ENCODE data around the gene RASIP1. TPM values are rescaled to one million over a fixed set of nuclear protein-coding genes. Genes with fewer than 3 reads are reported as not detected.
"Not testable (repeated sequence)": the region's sequence is repeated elsewhere in the genome, so short reads cannot be mapped to it uniquely, and the experiment has no call there.

Gene RASIP1
- total RNA-seq, 2 donors from 2014 or later = 0.19 to 0.67 TPM

- H3K27ac Mint-ChIP-seq = peak overlapping the region; percentile 83
- ATAC-seq (replicated peaks) = peak; percentile 92
- H3K4me1 Mint-ChIP-seq = no peaks in the 10 kb centered on the region
- H3K9me3 Mint-ChIP-seq = no peaks in the 10 kb centered on the region
- peak overlapping the region; percentile 90 for H3K4me3 Mint-ChIP-seq
- H3K36me3 Mint-ChIP-seq (ENCODE audit: low read depth) = no peaks in the 10 kb centered on the region
- H3K27me3 Mint-ChIP-seq = no peaks in the 10 kb centered on the region
These were observed 26.3 kb downstream of the RASIP1 start for GRCh38 chr19:48713864-48714755.

GRCh38 chr19:48713041-48713863 is 27.2 kb downstream of the RASIP1 start:
- no peaks in the 10 kb centered on the region for H3K9me3 Mint-ChIP-seq
- H3K27ac Mint-ChIP-seq = peak overlapping the region; percentile 83
- H3K4me1 Mint-ChIP-seq = no peaks in the 10 kb centered on the region

GRCh38 chr19:48711106-48711662 is 29.2 kb downstream of the RASIP1 start:
- H3K36me3 Mint-ChIP-seq (ENCODE audit: low read depth) = peaks cover 6% of the 10 kb centered on the region
- no peak overlapping the region for H3K4me3 Mint-ChIP-seq
- H3K27me3 Mint-ChIP-seq = no peaks in the 10 kb centered on the region
- H3K27ac Mint-ChIP-seq = no peak overlapping the region
- H3K4me1 Mint-ChIP-seq = no peaks in the 10 kb centered on the region
- no peaks in the 10 kb centered on the region for H3K9me3 Mint-ChIP-seq
- no peak for ATAC-seq (replicated peaks)

More at GRCh38 chr19:48713041-48713863, 27.2 kb downstream of the RASIP1 start:
- no peaks in the 10 kb centered on the region for H3K27me3 Mint-ChIP-seq
- H3K36me3 Mint-ChIP-seq (ENCODE audit: low read depth) = no peaks in the 10 kb centered on the region
- H3K4me3 Mint-ChIP-seq = peak overlapping the region; percentile 90
- no peak for ATAC-seq (replicated peaks)

GRCh38 chr19:48708471-48708870 is 31.9 kb downstream of the RASIP1 start:
- Mint-ChIP-seq H3K4me3 (no peak overlapping the region), H3K4me1 (no peaks in the 10 kb centered on the region), H3K9me3 (no peaks in the 10 kb centered on the region), H3K27ac (no peak overlapping the region), H3K27me3 (no peaks in the 10 kb centered on the region), H3K36me3 (ENCODE audit: low read depth) (peaks cover 6% of the 10 kb centered on the region)
- ATAC-seq (replicated peaks) = no peak

GRCh38 chr19:48705431-48705830 is 35.0 kb downstream of the RASIP1 start:
- no peak overlapping the region for H3K27ac Mint-ChIP-seq
- no peaks in the 10 kb centered on the region for H3K9me3 Mint-ChIP-seq
- H3K36me3 Mint-ChIP-seq (ENCODE audit: low read depth) = peaks cover 13% of the 10 kb centered on the region
- H3K4me3 Mint-ChIP-seq = no peak overlapping the region
- H3K27me3 Mint-ChIP-seq = no peaks in the 10 kb centered on the region
- ATAC-seq (replicated peaks) = no peak
- no peaks in the 10 kb centered on the region for H3K4me1 Mint-ChIP-seq

GRCh38 chr19:48703316-48703715 is 37.1 kb downstream of the RASIP1 start:
- no peak for ATAC-seq (replicated peaks)
- H3K27ac Mint-ChIP-seq = no peak overlapping the region
- H3K4me3 Mint-ChIP-seq = no peak overlapping the region
- peaks cover 13% of the 10 kb centered on the region for H3K36me3 Mint-ChIP-seq (ENCODE audit: low read depth)
- no peaks in the 10 kb centered on the region for H3K4me1 Mint-ChIP-seq
- no peaks in the 10 kb centered on the region for H3K9me3 Mint-ChIP-seq
- H3K27me3 Mint-ChIP-seq = no peaks in the 10 kb centered on the region

GRCh38 chr19:48702701-48703100 is 37.7 kb downstream of the RASIP1 start:
- ATAC-seq (replicated peaks) = no peak
- Mint-ChIP-seq H3K4me1 (no peaks in the 10 kb centered on the region), H3K36me3 (ENCODE audit: low read depth) (peaks cover 13% of the 10 kb centered on the region), H3K27ac (no peak overlapping the region), H3K4me3 (no peak overlapping the region), H3K27me3 (no peaks in the 10 kb centered on the region), H3K9me3 (no peaks in the 10 kb centered on the region)

- no peaks in the 10 kb centered on the region for H3K9me3 Mint-ChIP-seq
- H3K27me3 Mint-ChIP-seq = peaks cover 6% of the 10 kb centered on the region
- no peak overlapping the region for H3K27ac Mint-ChIP-seq
- no peak overlapping the region for H3K4me3 Mint-ChIP-seq
- no peak for ATAC-seq (replicated peaks)
- no peaks in the 10 kb centered on the region for H3K4me1 Mint-ChIP-seq
- peaks cover 7% of the 10 kb centered on the region for H3K36me3 Mint-ChIP-seq (ENCODE audit: low read depth)
These were observed 42.4 kb downstream of the RASIP1 start for GRCh38 chr19:48698046-48698445.

- no peaks in the 10 kb centered on the region for H3K9me3 Mint-ChIP-seq
- H3K27ac Mint-ChIP-seq = peak overlapping the region; percentile 20
- no peaks in the 10 kb centered on the region for H3K4me1 Mint-ChIP-seq
- no peak for ATAC-seq (replicated peaks)
- no peaks in the 10 kb centered on the region for H3K36me3 Mint-ChIP-seq (ENCODE audit: low read depth)
- H3K27me3 Mint-ChIP-seq = peaks cover 6% of the 10 kb centered on the region
- H3K4me3 Mint-ChIP-seq = peak overlapping the region; percentile 44
These were observed 43.9 kb downstream of the RASIP1 start for GRCh38 chr19:48696353-48697010.

- Mint-ChIP-seq H3K9me3 (no peaks in the 10 kb centered on the region), H3K36me3 (ENCODE audit: low read depth) (no peaks in the 10 kb centered on the region), H3K4me3 (peak within 1 kb of the TSS; percentile 44), H3K27ac (peak within 1 kb of the TSS; percentile 20), H3K27me3 (peaks cover 6% of the 10 kb centered on the region), H3K4me1 (no peaks in the 10 kb centered on the region)
- no peak for ATAC-seq (replicated peaks)
These were observed 44.6 kb downstream of the RASIP1 start, which contains the start of gene FUT2 for GRCh38 chr19:48695743-48696352. FUT2 (plus strand) TSS chr19:48695971; CDS start chr19:48702957, 6,986 bp downstream.

- H3K36me3 Mint-ChIP-seq (ENCODE audit: low read depth); H3K9me3 Mint-ChIP-seq; H3K27me3 Mint-ChIP-seq; H3K4me1 Mint-ChIP-seq; H3K27ac Mint-ChIP-seq; ATAC-seq (replicated peaks); H3K4me3 Mint-ChIP-seq: not testable (repeated sequence)
These were observed 46.8 kb downstream of the RASIP1 start for GRCh38 chr19:48693629-48694028.

- no peaks in the 10 kb centered on the region for H3K9me3 Mint-ChIP-seq
- H3K4me1 Mint-ChIP-seq = no peaks in the 10 kb centered on the region
- ATAC-seq (replicated peaks) = no peak
- no peaks in the 10 kb centered on the region for H3K36me3 Mint-ChIP-seq (ENCODE audit: low read depth)
- H3K27ac Mint-ChIP-seq = no peak overlapping the region
- no peak overlapping the region for H3K4me3 Mint-ChIP-seq
- no peaks in the 10 kb centered on the region for H3K27me3 Mint-ChIP-seq
These were observed 51.0 kb downstream of the RASIP1 start for GRCh38 chr19:48689449-48689848.

GRCh38 chr19:48687776-48688175 is 52.6 kb downstream of the RASIP1 start:
- H3K27me3 Mint-ChIP-seq = no peaks in the 10 kb centered on the region
- H3K36me3 Mint-ChIP-seq (ENCODE audit: low read depth) = no peaks in the 10 kb centered on the region
- no peak for ATAC-seq (replicated peaks)
- H3K4me3 Mint-ChIP-seq = no peak overlapping the region
- no peaks in the 10 kb centered on the region for H3K9me3 Mint-ChIP-seq
- no peaks in the 10 kb centered on the region for H3K4me1 Mint-ChIP-seq
- H3K27ac Mint-ChIP-seq = no peak overlapping the region

GRCh38 chr19:48686637-48687036 is 53.8 kb downstream of the RASIP1 start:
- not testable (repeated sequence) for H3K4me1 Mint-ChIP-seq; H3K27me3 Mint-ChIP-seq; ATAC-seq (replicated peaks); H3K36me3 Mint-ChIP-seq (ENCODE audit: low read depth); H3K9me3 Mint-ChIP-seq; H3K27ac Mint-ChIP-seq; H3K4me3 Mint-ChIP-seq
